Endothelial cell of umbilical vein (primary cell): ENCODE measurements around the gene ERRFI1. TPM values are rescaled to one million over a fixed set of nuclear protein-coding genes. Genes with fewer than 3 reads are reported as not detected.

Experiments used
- BruUV-seq: library from RNA; stranded (reverse); fragments of 400-500 nt; replicated peaks from 2 replicates; lab custom pipeline; 2021; lab: Mats Ljungman, UMichigan
- CTCF ChIA-PET: fragments of 300-600, 350-600 bp; sonication (Branson Sonifier 250); formaldehyde crosslinking; loops from one replicate; lab custom pipeline; 2021; ENCODE audit warnings: antibody characterized with exemption, inconsistent platforms; lab: Charles Lee
- POLR2A ChIA-PET: fragments of 300-600, 350-600 bp; sonication (Branson Sonifier 250); formaldehyde crosslinking; loops from one replicate; lab custom pipeline; 2021; ENCODE audit warnings: antibody characterized with exemption, inconsistent platforms; lab: Charles Lee
- DNase-seq: peaks from one replicate; pipeline ENCODE4 v3.0.0-alpha.2; 2011; ENCODE audit warnings: low read depth, low spot score
- FAIRE-seq: peaks from 2 replicates; lab custom pipeline; 2011; peaks lifted over from hg19 to GRCh38; lab: Jason Lieb, UNC
- H2AFZ ChIP-seq: 2 replicates; pipeline ENCODE4 v1.6.0; 2012; ENCODE audit warnings: low read depth, low read length, control low read depth, inconsistent platforms
- H3K27ac ChIP-seq: 2 replicates; pipeline ENCODE4 v1.5.1; 2011; ENCODE audit warnings: low read depth, mild to moderate bottlenecking, control low read depth, low read length, moderate library complexity; ENCODE audit not compliant: insufficient read depth
- H3K27me3 ChIP-seq, 2 experiments: 2 replicates each; pipeline versions ENCODE4 v1.6.0 to v1.6.1; 2011; ENCODE audit warnings: low read length in 2 of 2, mixed read lengths in 1 of 2; ENCODE audit not compliant: control insufficient read depth in 2 of 2, insufficient read depth in 2 of 2
- H3K36me3 ChIP-seq, 2 experiments: 2 replicates in 1 of 2; 3 replicates in 1 of 2; pipeline ENCODE4 v1.5.1; 2011; ENCODE audit warnings: low read length in 2 of 2, mild to moderate bottlenecking in 1 of 2, moderate library complexity in 1 of 2; ENCODE audit not compliant: control insufficient read depth in 2 of 2, insufficient read depth in 2 of 2; ENCODE audit errors: extremely low read depth in 1 of 2
- H3K4me1 ChIP-seq: 3 replicates; pipeline ENCODE4 v1.5.1; 2011; ENCODE audit warnings: mild to moderate bottlenecking, low read length; ENCODE audit not compliant: control insufficient read depth, insufficient read depth; ENCODE audit errors: extremely low read depth
- H3K4me2 ChIP-seq: 2 replicates; pipeline ENCODE4 v1.6.1; 2011; ENCODE audit warnings: low read length, control low read depth, mixed read lengths; ENCODE audit not compliant: insufficient read depth
- H3K4me3 ChIP-seq, 3 experiments: fragments of 200-600 bp in 1 of 3; sonication (generic), shearing (Covaris generic) in 1 of 3; replicated peaks in 1 of 3; 2 replicates each; pipeline ENCODE4 v1.5.1; 2011 to 2016; ENCODE audit warnings: control low read depth in 3 of 3, low read length in 3 of 3, mild to moderate bottlenecking in 2 of 3, inconsistent platforms in 1 of 3, low read depth in 1 of 3, moderate library complexity in 1 of 3; ENCODE audit not compliant: insufficient read depth in 1 of 3
- H3K79me2 ChIP-seq: 2 replicates; pipeline ENCODE4 v1.6.0; 2012; ENCODE audit warnings: low read length, inconsistent platforms; ENCODE audit not compliant: control insufficient read depth, insufficient read depth
- H3K9ac ChIP-seq: replicated peaks from 2 replicates; pipeline ENCODE3; 2011; ENCODE audit warnings: low read length, control low read depth; ENCODE audit not compliant: insufficient read depth; ENCODE audit errors: extremely low read depth
- H3K9me1 ChIP-seq: replicated peaks from 3 replicates; pipeline ENCODE4 v1.6.0; 2011; ENCODE audit warnings: mild to moderate bottlenecking, low read length; ENCODE audit not compliant: control insufficient read depth, insufficient read depth; ENCODE audit errors: extremely low read depth
- H3K9me3 ChIP-seq: replicated peaks from 2 replicates; pipeline ENCODE4 v1.5.1; 2012; ENCODE audit warnings: low read length, inconsistent platforms; ENCODE audit not compliant: control insufficient read depth, insufficient read depth
- H4K20me1 ChIP-seq: replicated peaks from 2 replicates; pipeline ENCODE3; 2011; ENCODE audit warnings: mild to moderate bottlenecking, low read length; ENCODE audit not compliant: control insufficient read depth, insufficient read depth; ENCODE audit errors: extremely low read depth
- CTCF ChIP-seq, 2 donors: IDR thresholded peaks; 1 replicate in 1 of 2; 2 replicates in 1 of 2; pipeline ENCODE4 v1.5.1; 2011; ENCODE audit warnings: low read length in 2 of 2, mild to moderate bottlenecking in 2 of 2, moderate library complexity in 2 of 2, control low read depth in 1 of 2, inconsistent platforms in 1 of 2, low read depth in 1 of 2; ENCODE audit not compliant: insufficient read depth in 1 of 2; ENCODE audit errors: extremely low read depth in 1 of 2
- EZH2 ChIP-seq: IDR thresholded peaks from 2 replicates; pipeline ENCODE4 v1.6.1; 2012; ENCODE audit warnings: borderline replicate concordance, low read depth, mild to moderate bottlenecking, moderate library complexity, low read length, inconsistent platforms; ENCODE audit not compliant: severe bottlenecking
- FOS ChIP-seq: IDR thresholded peaks from 2 replicates; pipeline ENCODE4 v1.6.1; 2011; ENCODE audit warnings: mild to moderate bottlenecking, low read length, moderate library complexity, borderline replicate concordance; ENCODE audit not compliant: insufficient read depth
- GATA2 ChIP-seq: IDR thresholded peaks from 2 replicates; pipeline ENCODE4 v1.7.0; 2011; ENCODE audit warnings: low read depth, mild to moderate bottlenecking, moderate library complexity, mixed read lengths, low read length; ENCODE audit not compliant: insufficient read length, insufficient read depth
- JUN ChIP-seq: IDR thresholded peaks from 2 replicates; pipeline ENCODE4 v1.6.1; 2011; ENCODE audit warnings: borderline replicate concordance, low read depth; ENCODE audit not compliant: insufficient read length, insufficient read depth
- MYC ChIP-seq: IDR thresholded peaks from one replicate; pipeline ENCODE4 v1.6.1; 2011; ENCODE audit warnings: mild to moderate bottlenecking, low read depth, low read length
- POLR2A ChIP-seq: IDR thresholded peaks from 2 replicates; pipeline ENCODE4 v1.6.1; 2012; ENCODE audit warnings: low read depth, mild to moderate bottlenecking, control low read depth, low read length
- POLR2AphosphoS5 ChIP-seq: IDR thresholded peaks from 2 replicates; pipeline ENCODE4 v1.6.1; 2012; ENCODE audit warnings: low read depth, mild to moderate bottlenecking, control low read depth, low read length, moderate library complexity; ENCODE audit not compliant: insufficient read depth
- dilution Hi-C: fragments of 300-500 bp; cut with MboI; formaldehyde crosslinking; loops from one replicate; pipeline ENCODE4 v1.15.0; 2019; ENCODE audit warnings: low sequenced_read_pairs; ENCODE audit not compliant: extremely low pct_ligation_motif_present
- intact Hi-C: fragments of 100-400 bp; cut with micrococcal nuclease; formaldehyde crosslinking; loops from one replicate; pipeline ENCODE4 v1.10.0; 2022
- polyA plus RNA-seq, 4 experiments: library from polyadenylated mRNA; depleted of rRNA in 3 of 4; stranded (reverse) in 3 of 4; unstranded in 1 of 4; fragments of >200 nt; gene quantifications; 2 replicates each; pipeline versions ENCODE4 v1.2.1 to v1.2.3, GENCODE V29; 2011 to 2012; ENCODE audit warnings: missing spikeins in 1 of 4
- total RNA-seq: library from RNA; stranded (reverse); gene quantifications from 2 replicates; pipeline ENCODE4 v1.2.3, GENCODE V29; 2021
- TF ChIP-seq, protein P1 (sequence below): IDR thresholded peaks from 2 replicates; pipeline ENCODE4 v1.6.1; 2011; ENCODE audit not compliant: insufficient read depth, insufficient read length

Gene ERRFI1
- total and polyA plus RNA-seq, 2 donors (not counting 3 experiments of a cell fraction or from before 2014, with no cell fraction given), result 28.1 to 32.0 TPM

DNA sequence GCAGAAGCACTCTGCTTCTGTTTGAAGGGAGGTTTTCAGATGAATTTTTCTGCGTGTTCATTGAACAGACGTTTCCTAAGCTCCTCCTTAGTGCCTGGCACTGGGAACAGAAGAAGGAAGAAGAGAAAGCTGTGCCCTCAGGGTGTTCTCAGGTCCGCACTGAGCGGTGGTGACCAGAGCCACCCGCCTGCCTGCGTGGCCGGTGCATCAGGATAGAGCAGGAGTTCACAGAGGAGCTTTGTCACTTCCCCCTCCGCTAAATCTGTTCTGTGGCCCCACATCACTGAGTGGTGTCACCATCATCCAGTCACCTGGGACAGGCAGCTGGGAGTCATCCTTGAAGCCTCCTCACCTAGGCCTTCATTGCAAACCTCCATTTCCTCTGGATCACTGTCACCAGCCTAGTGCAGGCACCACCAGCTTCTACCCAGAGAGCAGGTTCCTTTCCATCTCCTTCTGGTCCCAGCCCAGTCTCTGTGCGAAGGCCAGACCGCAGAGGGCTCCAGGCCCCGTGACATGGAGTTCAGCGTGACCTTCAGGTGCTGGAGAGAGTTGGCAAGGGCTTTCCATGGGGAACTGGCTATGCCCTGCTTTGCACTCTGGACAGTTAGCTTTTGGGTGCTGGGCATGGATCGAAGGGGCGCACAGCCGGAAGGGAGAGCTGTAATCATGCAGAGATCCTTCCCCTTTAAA is 42.9 kb downstream of the ERRFI1 start:
- POLR2A ChIA-PET, result no interaction called here
- no peak for FAIRE-seq
- dilution Hi-C loops, result no loop called here

More for the DNA sequence above, 42.9 kb downstream of the ERRFI1 start:
- Histone ChIP-seq H3K9me1 (no peaks in the 10 kb centered on the region), H3K27me3 (no peaks in the 10 kb centered on the region), H3K4me2 (no peak overlapping the region), H3K27ac (no peak overlapping the region), H2AFZ (no peak overlapping the region), H3K4me1 (no peaks in the 10 kb centered on the region), H4K20me1 (no peaks in the 10 kb centered on the region), H3K36me3 (peaks cover 22 to 40% of the 10 kb centered on the region in 2 experiments), H3K4me3 (no peak overlapping the region), H3K79me2 (no peaks in the 10 kb centered on the region), H3K9ac (no peak overlapping the region), H3K9me3 (no peaks in the 10 kb centered on the region)
- no peak for TF ChIP-seq EZH2
- no peak for TF ChIP-seq FOS
- no peak for TF ChIP-seq MYC
- no peak for TF ChIP-seq POLR2A
- TF ChIP-seq GATA2, result no peak
- TF ChIP-seq, protein P1, sequence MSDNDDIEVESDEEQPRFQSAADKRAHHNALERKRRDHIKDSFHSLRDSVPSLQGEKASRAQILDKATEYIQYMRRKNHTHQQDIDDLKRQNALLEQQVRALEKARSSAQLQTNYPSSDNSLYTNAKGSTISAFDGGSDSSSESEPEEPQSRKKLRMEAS, result no peak
- no peak for TF ChIP-seq JUN
- no peak for TF ChIP-seq CTCF (IDR thresholded peaks at IDR 0.05; ENCODE audit: extremely low read depth in 1 of 2, insufficient read depth in 1 of 2, low read depth in 1 of 2, low read length in 2 of 2)
- no peak for TF ChIP-seq POLR2AphosphoS5
- intact Hi-C loops, result loop anchor here (2.0 kb wide), 2 partner anchors 32 to 42 kb away; no protein-coding TSS in a partner anchor
- no peak for DNase-seq
- BruUV-seq, result no TSS peak
- CTCF ChIA-PET, result interaction anchor here (1.0 to 11.5 kb wide), 9 partner anchors 8 to 366 kb away, joined by 3 to 147 read pairs (median 9); partner anchors contain the start of gene SLC45A1
